ENCODE results near the gene RBM42.

Gene RBM42

GRCh38 chr19:35607661-35608060 lies 21.2 kb upstream of the RBM42 start:
- TF ChIP-seq, protein P1, sequence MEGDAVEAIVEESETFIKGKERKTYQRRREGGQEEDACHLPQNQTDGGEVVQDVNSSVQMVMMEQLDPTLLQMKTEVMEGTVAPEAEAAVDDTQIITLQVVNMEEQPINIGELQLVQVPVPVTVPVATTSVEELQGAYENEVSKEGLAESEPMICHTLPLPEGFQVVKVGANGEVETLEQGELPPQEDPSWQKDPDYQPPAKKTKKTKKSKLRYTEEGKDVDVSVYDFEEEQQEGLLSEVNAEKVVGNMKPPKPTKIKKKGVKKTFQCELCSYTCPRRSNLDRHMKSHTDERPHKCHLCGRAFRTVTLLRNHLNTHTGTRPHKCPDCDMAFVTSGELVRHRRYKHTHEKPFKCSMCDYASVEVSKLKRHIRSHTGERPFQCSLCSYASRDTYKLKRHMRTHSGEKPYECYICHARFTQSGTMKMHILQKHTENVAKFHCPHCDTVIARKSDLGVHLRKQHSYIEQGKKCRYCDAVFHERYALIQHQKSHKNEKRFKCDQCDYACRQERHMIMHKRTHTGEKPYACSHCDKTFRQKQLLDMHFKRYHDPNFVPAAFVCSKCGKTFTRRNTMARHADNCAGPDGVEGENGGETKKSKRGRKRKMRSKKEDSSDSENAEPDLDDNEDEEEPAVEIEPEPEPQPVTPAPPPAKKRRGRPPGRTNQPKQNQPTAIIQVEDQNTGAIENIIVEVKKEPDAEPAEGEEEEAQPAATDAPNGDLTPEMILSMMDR (IDR thresholded peaks at IDR 0.05; ENCODE audit: insufficient read depth, low read length, poor library complexity, severe bottlenecking): no peak
- DNase-seq (ENCODE audit: extremely low read depth, insufficient read length): no peak
- no peaks in the 10 kb centered on the region for H3K36me3 ChIP-seq (ENCODE audit: control insufficient read depth, insufficient read depth, low read length)
- no peaks in the 10 kb centered on the region for H3K27me3 ChIP-seq (replicated peaks; ENCODE audit: control insufficient read depth, insufficient read depth, low read length)
- no peak overlapping the region for H3K4me3 ChIP-seq (replicated peaks; ENCODE audit: low read depth, low read length)

DNA sequence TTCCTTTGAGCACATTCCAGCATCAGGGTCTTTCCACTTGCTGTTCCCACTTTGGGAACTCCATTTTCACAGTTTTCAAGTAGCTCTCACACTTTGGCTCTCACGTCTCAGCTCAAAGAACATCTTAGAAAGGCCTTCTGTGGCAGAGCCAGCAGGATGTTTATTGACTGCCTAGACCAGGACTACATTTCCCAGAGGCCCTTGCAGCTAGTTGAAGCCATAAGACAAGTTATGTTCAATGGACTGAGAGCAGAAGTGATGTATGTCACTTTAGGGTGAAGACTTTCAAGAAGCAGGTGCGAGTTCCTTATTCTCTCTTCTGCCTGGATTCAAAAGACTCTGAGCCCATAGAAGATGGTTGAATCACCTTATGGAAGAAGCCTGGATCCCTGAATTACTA lies 20.6 kb upstream of the RBM42 start:
- H3K27me3 ChIP-seq (replicated peaks; ENCODE audit: control insufficient read depth, insufficient read depth, low read length): no peaks in the 10 kb centered on the region
- H3K4me3 ChIP-seq (replicated peaks; ENCODE audit: low read depth, low read length): no peak overlapping the region
- no peak for DNase-seq (ENCODE audit: extremely low read depth, insufficient read length)
- TF ChIP-seq, protein P1 (IDR thresholded peaks at IDR 0.05; ENCODE audit: insufficient read depth, low read length, poor library complexity, severe bottlenecking): no peak
- no peaks in the 10 kb centered on the region for H3K36me3 ChIP-seq (ENCODE audit: control insufficient read depth, insufficient read depth, low read length)

- H3K27me3 ChIP-seq (replicated peaks; ENCODE audit: control insufficient read depth, insufficient read depth, low read length): no peaks in the 10 kb centered on the region
- no peak overlapping the region for H3K4me3 ChIP-seq (replicated peaks; ENCODE audit: low read depth, low read length)
- no peaks in the 10 kb centered on the region for H3K36me3 ChIP-seq (ENCODE audit: control insufficient read depth, insufficient read depth, low read length)
- peak; percentile 73 for DNase-seq (ENCODE audit: extremely low read depth, insufficient read length)
- TF ChIP-seq, protein P1 (IDR thresholded peaks at IDR 0.05; ENCODE audit: insufficient read depth, low read length, poor library complexity, severe bottlenecking): peak; percentile 5
These were observed 18.9 kb upstream of the RBM42 start for GRCh38 chr19:35609851-35610353.

DNA sequence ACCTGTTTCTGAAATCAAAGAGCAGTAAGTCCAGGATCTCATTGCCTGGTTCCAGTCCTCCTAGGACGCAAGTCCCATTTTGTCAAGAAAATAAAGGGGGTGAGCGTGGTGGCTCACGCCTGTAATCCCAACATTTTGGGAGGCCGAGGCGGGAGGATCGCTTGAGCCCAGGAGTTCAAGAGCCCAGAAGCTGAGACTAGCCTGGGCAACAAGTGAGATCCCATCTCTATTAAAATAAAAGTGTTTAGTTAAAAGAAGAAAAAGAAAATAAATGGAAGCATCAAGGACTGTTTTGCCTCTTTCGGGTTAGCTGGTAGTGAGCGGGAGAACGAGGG lies 16.6 kb upstream of the RBM42 start:
- peak overlapping the region; percentile 19 for H3K4me3 ChIP-seq (replicated peaks; ENCODE audit: low read depth, low read length)

GRCh38 chr19:35612559-35613321 lies 16.1 kb upstream of the RBM42 start, which contains the start of gene HAUS5:
Gene HAUS5 (plus strand): TSS chr19:35612735. CDS start chr19:35612795, 60 bp downstream.
- H3K4me3 ChIP-seq (replicated peaks; ENCODE audit: low read depth, low read length): peak within 1 kb of the TSS; percentile 94
- no peaks in the 10 kb centered on the region for H3K27me3 ChIP-seq (replicated peaks; ENCODE audit: control insufficient read depth, insufficient read depth, low read length)
- TF ChIP-seq, protein P1 (IDR thresholded peaks at IDR 0.05; ENCODE audit: insufficient read depth, low read length, poor library complexity, severe bottlenecking): no peak
- DNase-seq (ENCODE audit: extremely low read depth, insufficient read length): peak; percentile 99
- H3K36me3 ChIP-seq (ENCODE audit: control insufficient read depth, insufficient read depth, low read length): peaks cover 14% of the 10 kb centered on the region

More for the DNA sequence above, 16.6 kb upstream of the RBM42 start:
- Histone ChIP-seq H3K36me3 (ENCODE audit: control insufficient read depth, insufficient read depth, low read length) (peaks cover 11% of the 10 kb centered on the region), H3K27me3 (replicated peaks; ENCODE audit: control insufficient read depth, insufficient read depth, low read length) (no peaks in the 10 kb centered on the region)
- TF ChIP-seq, protein P1 (IDR thresholded peaks at IDR 0.05; ENCODE audit: insufficient read depth, low read length, poor library complexity, severe bottlenecking): no peak
- DNase-seq (ENCODE audit: extremely low read depth, insufficient read length): peak; percentile 39

Measured in GM06990 (cell line).